Smooth muscle cell of the brain vasculature (primary cell): ENCODE results near the gene VTI1A.
"Not testable (repeated sequence)": the region's sequence is repeated elsewhere in the genome, so short reads cannot be mapped to it uniquely, and the experiment has no call there.

ENCODE experiments used
- DNase-seq: peaks from one replicate; pipeline ENCODE4 v3.0.0-alpha.2; 2012; ENCODE audit warnings: low read depth, low spot score

VTI1A gene

GRCh38 chr10:112859793-112860192 is 412.8 kb downstream of the VTI1A start:
- no peak for DNase-seq

DNA sequence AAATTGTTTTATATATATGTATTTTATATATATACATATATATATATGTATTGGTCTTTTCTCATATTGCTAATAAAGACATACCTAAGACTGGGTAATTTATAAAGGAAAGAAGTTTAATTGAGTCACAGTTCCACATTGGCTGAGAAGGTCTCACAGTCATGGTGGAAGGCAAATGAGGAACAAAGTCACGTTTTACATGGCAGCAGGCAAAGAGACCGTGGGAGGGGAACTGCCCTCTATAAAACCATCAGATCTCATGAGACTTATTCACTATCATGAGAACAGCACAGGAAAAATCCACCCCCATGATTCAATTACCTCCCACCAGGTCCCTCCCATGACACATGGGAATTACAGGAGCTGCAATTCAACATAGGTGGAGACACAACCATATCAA is 416.4 kb downstream of the VTI1A start:
- DNase-seq, result not testable (repeated sequence)
